SK-N-SH (cell line): ENCODE data around the gene STK39. TPM values are rescaled to one million over a fixed set of nuclear protein-coding genes. Genes with fewer than 3 reads are reported as not detected.

Experiments
- CTCF ChIA-PET: fragments of 300-600, 350-600 bp; formaldehyde crosslinking; extraction: SDS; loops from one replicate; lab custom pipeline; 2021; lab: Yijun Ruan, JAX
- POLR2A ChIA-PET: fragments of 350-600 bp; sonication (Branson Sonifier 250); formaldehyde crosslinking; extraction: SDS; loops from one replicate; lab custom pipeline; 2020; ENCODE audit warnings: antibody characterized with exemption, inconsistent platforms; lab: Yijun Ruan, JAX
- DNase-seq: peaks from one replicate; pipeline ENCODE4 v3.0.0; 2012
- H2AFZ ChIP-seq: fragments of 200-600 bp; sonication (generic); 2 replicates; pipeline ENCODE4 v1.8.1; 2016; ENCODE audit warnings: antibody characterized with exemption, mild to moderate bottlenecking, low read depth
- H3F3A ChIP-seq: fragments of 200-600 bp; sonication (generic); replicated peaks from 2 replicates; pipeline ENCODE3; 2016; ENCODE audit warnings: antibody characterized with exemption, mild to moderate bottlenecking; ENCODE audit not compliant: insufficient read depth
- H3K27ac ChIP-seq, 2 experiments: fragments of 200-500 bp in 1 of 2; fragments of 200-600 bp in 1 of 2; sonication (Bioruptor generic) in 1 of 2; sonication (generic), shearing (Covaris generic) in 1 of 2; 2 replicates each; pipeline versions ENCODE4 v1.5.1 to v1.6.1; 2014 to 2016; ENCODE audit warnings: low read depth in 2 of 2, inconsistent platforms in 1 of 2, low read length in 1 of 2, mild to moderate bottlenecking in 1 of 2, mixed read lengths in 1 of 2
- H3K27me3 ChIP-seq: fragments of 200-600 bp; sonication (generic), shearing (Covaris generic); 2 replicates; pipeline ENCODE4 v1.6.1; 2016; ENCODE audit warnings: mixed run types; ENCODE audit not compliant: insufficient read depth
- H3K36me3 ChIP-seq, 2 experiments: fragments of 200-500 bp in 1 of 2; fragments of 200-600 bp in 1 of 2; sonication (Bioruptor generic) in 1 of 2; sonication (generic) in 1 of 2; replicated peaks in 1 of 2; 2 replicates each; pipeline versions ENCODE3 to v1.5.1; 2014 to 2016; ENCODE audit warnings: low read length in 1 of 2, mild to moderate bottlenecking in 1 of 2; ENCODE audit not compliant: insufficient read depth in 2 of 2, control insufficient read depth in 1 of 2
- H3K4me1 ChIP-seq, 2 experiments: fragments of 200-500 bp in 1 of 2; fragments of 200-600 bp in 1 of 2; sonication (Bioruptor generic) in 1 of 2; sonication (generic), shearing (Covaris generic) in 1 of 2; 2 replicates each; pipeline versions ENCODE4 v1.5.1 to v1.6.1; 2014 to 2016; ENCODE audit warnings: low read depth in 1 of 2, low read length in 1 of 2, mixed run types in 1 of 2; ENCODE audit not compliant: insufficient read depth in 2 of 2, control insufficient read depth in 1 of 2
- H3K4me2 ChIP-seq: fragments of 200-600 bp; sonication (generic), shearing (Covaris generic); 2 replicates; pipeline ENCODE4 v1.6.1; 2017; ENCODE audit warnings: mixed run types
- H3K4me3 ChIP-seq, 2 experiments: fragments of 200-500 bp in 1 of 2; fragments of 200-600 bp in 1 of 2; sonication (Bioruptor generic) in 1 of 2; sonication (generic), shearing (Covaris generic) in 1 of 2; 2 replicates each; pipeline versions ENCODE4 v1.5.1 to v1.8.1; 2014 to 2016; ENCODE audit warnings: low read depth in 2 of 2, inconsistent platforms in 1 of 2, low read length in 1 of 2, mild to moderate bottlenecking in 1 of 2, mixed read lengths in 1 of 2, moderate library complexity in 1 of 2
- H3K79me2 ChIP-seq: fragments of 200-600 bp; sonication (generic); 2 replicates; pipeline ENCODE4 v1.8.1; 2017; ENCODE audit warnings: mild to moderate bottlenecking; ENCODE audit not compliant: insufficient read depth
- H3K9ac ChIP-seq: fragments of 200-600 bp; sonication (generic); 2 replicates; pipeline ENCODE4 v1.6.1; 2017; ENCODE audit warnings: mixed run types
- H3K9me2 ChIP-seq: fragments of 200-600 bp; sonication (generic); 2 replicates; pipeline ENCODE4 v1.6.1; 2017; ENCODE audit warnings: mixed run types
- H3K9me3 ChIP-seq: fragments of 200-600 bp; sonication (generic); 2 replicates; pipeline ENCODE4 v1.6.1; 2017; ENCODE audit warnings: mixed run types, mild to moderate bottlenecking, moderate library complexity
- H4K20me1 ChIP-seq: fragments of 200-600 bp; sonication (generic); 2 replicates; pipeline ENCODE4 v1.6.1; 2017; ENCODE audit warnings: mild to moderate bottlenecking, mixed run types; ENCODE audit not compliant: insufficient read depth
- CHD2 ChIP-seq: fragments of 150-350 bp; IDR thresholded peaks from 2 replicates; pipeline ENCODE4 v1.6.1; 2018; ENCODE audit warnings: low read length; ENCODE audit not compliant: partially characterized antibody
- ELF1 ChIP-seq: IDR thresholded peaks from 2 replicates; pipeline ENCODE4 v1.4.0; 2012
- EZH2phosphoT487 ChIP-seq: fragments of 200-600 bp; sonication (generic); IDR thresholded peaks from 2 replicates; pipeline ENCODE4 v1.6.1; 2017; ENCODE audit warnings: low read depth, mixed run types, mild to moderate bottlenecking, antibody characterized with exemption, moderate library complexity, borderline replicate concordance
- FOSL2 ChIP-seq: IDR thresholded peaks from 2 replicates; pipeline ENCODE4 v1.4.0; 2012; ENCODE audit warnings: low read depth, mild to moderate bottlenecking, moderate library complexity, borderline replicate concordance
- GATA2 ChIP-seq: sonication (generic); formaldehyde crosslinking; IDR thresholded peaks from 2 replicates; pipeline ENCODE4 v1.5.0; 2020; ENCODE audit warnings: mild to moderate bottlenecking, missing genetic modification reagents
- MAX ChIP-seq: IDR thresholded peaks from 2 replicates; pipeline ENCODE4 v1.4.0; 2012; ENCODE audit warnings: low read depth
- NRF1 ChIP-seq: IDR thresholded peaks from 2 replicates; pipeline ENCODE4 v1.6.1; 2012; ENCODE audit warnings: low read depth, mild to moderate bottlenecking, low read length
- PBX3 ChIP-seq: IDR thresholded peaks from 2 replicates; pipeline ENCODE4; 2012
- POLR2AphosphoS5 ChIP-seq: IDR thresholded peaks from 2 replicates; pipeline ENCODE4 v1.6.1; 2012; ENCODE audit warnings: low read depth, low read length
- RAD21 ChIP-seq: IDR thresholded peaks from 2 replicates; pipeline ENCODE4 v1.6.1; 2012; ENCODE audit warnings: mild to moderate bottlenecking, low read length
- RCOR1 ChIP-seq: fragments of 150-350 bp; IDR thresholded peaks from 2 replicates; pipeline ENCODE4 v1.6.1; 2017; ENCODE audit warnings: antibody characterized with exemption, low read length
- REST ChIP-seq: IDR thresholded peaks from 2 replicates; pipeline ENCODE4 v1.6.1; 2012; ENCODE audit warnings: mild to moderate bottlenecking, low read depth, low read length, moderate library complexity
- RFX5 ChIP-seq: IDR thresholded peaks from 2 replicates; pipeline ENCODE4 v1.6.1; 2012; ENCODE audit warnings: mild to moderate bottlenecking, improper control_type of control experiment, low read length
- SMC3 ChIP-seq: IDR thresholded peaks from 2 replicates; pipeline ENCODE4 v1.6.1; 2012; ENCODE audit warnings: low read depth, low read length, improper control_type of control experiment
- TEAD4 ChIP-seq: IDR thresholded peaks from 2 replicates; pipeline ENCODE4 v1.4.0; 2012; ENCODE audit warnings: mild to moderate bottlenecking, borderline replicate concordance; ENCODE audit not compliant: insufficient read depth
- USF2 ChIP-seq: fragments of 150-350 bp; IDR thresholded peaks from 2 replicates; pipeline ENCODE4 v1.6.1; 2017; ENCODE audit warnings: antibody characterized with exemption, low read length, low read depth, borderline replicate concordance
- WGBS: methylation state at CpG from one replicate; pipeline ENCODE4 v1.1.6; 2017; ENCODE audit warnings: low lambda C conversion rate; 5-methylcytosine and 5-hydroxymethylcytosine counted together
- polyA plus RNA-seq, 3 experiments: library from polyadenylated mRNA; depleted of rRNA; stranded (reverse); fragments of >200 nt; gene quantifications; 2 replicates each; pipeline ENCODE4 v1.2.3, GENCODE V29; 2012

Gene STK39
- polyA plus RNA-seq, 1 of the 3 experiments (the other 2 are of a cell fraction) = 9.6 TPM

- H3K4me2 ChIP-seq = no peak overlapping the region
- CTCF ChIA-PET = interaction anchor here (1.2 kb wide), 1 partner anchor 81 kb away, joined by 4 read pairs; no protein-coding TSS in a partner anchor
- peaks cover 16% of the 10 kb centered on the region for H3F3A ChIP-seq
- no peaks in the 10 kb centered on the region for H3K9me2 ChIP-seq
- H4K20me1 ChIP-seq = no peaks in the 10 kb centered on the region
- no peak overlapping the region for H3K4me3 ChIP-seq
- H3K4me1 ChIP-seq = peaks cover 6 to 7% of the 10 kb centered on the region in 2 experiments; a peak in 3 of 4 replicates
- TF ChIP-seq ELF1 (no peak), SMC3 (no peak), RFX5 (no peak), FOSL2 (no peak), NRF1 (no peak), USF2 (no peak), CHD2 (no peak), POLR2AphosphoS5 (no peak), PBX3 (no peak), TEAD4 (no peak), RAD21 (no peak), EZH2phosphoT487 (no peak), REST (no peak), RCOR1 (no peak), GATA2 (CRISPR knock-in tag) (no peak), MAX (no peak)
- 89% methylated on average over 11 of the region's 11 CpGs for WGBS
- no peaks in the 10 kb centered on the region for H3K79me2 ChIP-seq
- H3K27ac ChIP-seq = no peak overlapping the region
- H3K9me3 ChIP-seq = no peaks in the 10 kb centered on the region
- POLR2A ChIA-PET = no interaction called here
- DNase-seq = no peak
- no peak overlapping the region for H3K9ac ChIP-seq
- no peaks in the 10 kb centered on the region for H3K27me3 ChIP-seq
- peaks cover 9 to 10% of the 10 kb centered on the region in 2 experiments for H3K36me3 ChIP-seq
- no peak overlapping the region for H2AFZ ChIP-seq
Measured at GRCh38 chr2:168025487-168026202, 221.8 kb downstream of the STK39 start.
